NCI-H1694 (cell line): ENCODE data around the gene SPG11.
"Not testable (repeated sequence)": the region's sequence is repeated elsewhere in the genome, so short reads cannot be mapped to it uniquely, and the experiment has no call there.

ENCODE experiments used
- DNase-seq: peaks from one replicate; lab custom pipeline; 2025; lab: John Stamatoyannopoulos, UW

SPG11 gene

GRCh38 chr15:44663410-44664308 is at the start of gene SPG11:
TSS of gene SPG11 (minus strand) at chr15:44663662. CDS start at chr15:44663647, 15 bp downstream.
- peak; percentile 83 for DNase-seq

GRCh38 chr15:44712346-44713005 is 49.0 kb upstream of the SPG11 start:
- DNase-seq = no peak

GRCh38 chr15:44711743-44712345 is 48.4 kb upstream of the SPG11 start:
- no peak for DNase-seq

- DNase-seq = peak; percentile 90
These were observed 47.8 kb upstream of the SPG11 start, which contains the start of the genes B2M and PATL2 for GRCh38 chr15:44711096-44711742. TSS of gene B2M (plus strand) at chr15:44711517. CDS start at chr15:44711547, 30 bp downstream. TSS of gene PATL2 (minus strand) at chr15:44711323. CDS start at chr15:44676490, 34,833 bp downstream.

- DNase-seq = no peak
These were observed 47.0 kb upstream of the SPG11 start for GRCh38 chr15:44710236-44711095.

GRCh38 chr15:44706946-44707636 is 43.6 kb upstream of the SPG11 start:
- DNase-seq = no peak

GRCh38 chr15:44706401-44706800 is 42.9 kb upstream of the SPG11 start:
- no peak for DNase-seq

GRCh38 chr15:44705986-44706385 is 42.5 kb upstream of the SPG11 start:
- DNase-seq = no peak

GRCh38 chr15:44700676-44701075 is 37.2 kb upstream of the SPG11 start:
- not testable (repeated sequence) for DNase-seq

GRCh38 chr15:44698641-44699040 is 35.2 kb upstream of the SPG11 start:
- no peak for DNase-seq

- no peak for DNase-seq
These were observed 33.6 kb upstream of the SPG11 start for GRCh38 chr15:44697014-44697413.

- no peak for DNase-seq
These were observed 31.8 kb upstream of the SPG11 start for GRCh38 chr15:44695294-44695693.

- no peak for DNase-seq
These were observed 31.0 kb upstream of the SPG11 start for GRCh38 chr15:44694416-44694815.

- no peak for DNase-seq
These were observed 29.2 kb upstream of the SPG11 start for GRCh38 chr15:44692659-44693058.

- DNase-seq = not testable (repeated sequence)
These were observed 26.8 kb upstream of the SPG11 start for GRCh38 chr15:44690245-44690644.

- DNase-seq = not testable (repeated sequence)
These were observed 25.9 kb upstream of the SPG11 start for GRCh38 chr15:44689318-44689717.

- not testable (repeated sequence) for DNase-seq
These were observed 19.6 kb upstream of the SPG11 start for GRCh38 chr15:44682809-44683682.

- no peak for DNase-seq
These were observed 18.7 kb upstream of the SPG11 start for GRCh38 chr15:44682211-44682610.

- DNase-seq = no peak
These were observed 13.2 kb upstream of the SPG11 start for GRCh38 chr15:44676676-44677075.
